ENCODE measurements around the gene RYR2.

RYR2 gene

GRCh38 chr1:237281481-237281880, 239.5 kb downstream of the RYR2 start:
- DNase-seq (ENCODE audit: low read depth, low spot score): no peak
- H3K4me3 ChIP-seq (ENCODE audit: low read length): no peak overlapping the region

GRCh38 chr1:237282208-237282783, 240.3 kb downstream of the RYR2 start:
- DNase-seq (ENCODE audit: low read depth, low spot score): no peak
- no peak overlapping the region for H3K4me3 ChIP-seq (ENCODE audit: low read length)

GRCh38 chr1:237287876-237288521, 246.0 kb downstream of the RYR2 start:
- no peak for DNase-seq (ENCODE audit: low read depth, low spot score)
- H3K4me3 ChIP-seq (ENCODE audit: low read length): no peak overlapping the region

GRCh38 chr1:237293804-237294203, 251.8 kb downstream of the RYR2 start:
- DNase-seq (ENCODE audit: low read depth, low spot score): no peak
- H3K4me3 ChIP-seq (ENCODE audit: low read length): no peak overlapping the region

GRCh38 chr1:237296861-237297260, 254.9 kb downstream of the RYR2 start:
- DNase-seq (ENCODE audit: low read depth, low spot score): no peak
- H3K4me3 ChIP-seq (ENCODE audit: low read length): no peak overlapping the region

GRCh38 chr1:237300642-237301041, 258.7 kb downstream of the RYR2 start:
- no peak overlapping the region for H3K4me3 ChIP-seq (ENCODE audit: low read length)
- DNase-seq (ENCODE audit: low read depth, low spot score): no peak

GRCh38 chr1:237303929-237304328, 261.9 kb downstream of the RYR2 start:
- no peak for DNase-seq (ENCODE audit: low read depth, low spot score)
- no peak overlapping the region for H3K4me3 ChIP-seq (ENCODE audit: low read length)

- no peak overlapping the region for H3K4me3 ChIP-seq (ENCODE audit: low read length)
- no peak for DNase-seq (ENCODE audit: low read depth, low spot score)
Measured at GRCh38 chr1:237306726-237307125, 264.7 kb downstream of the RYR2 start.

- no peak for DNase-seq (ENCODE audit: low read depth, low spot score)
- no peak overlapping the region for H3K4me3 ChIP-seq (ENCODE audit: low read length)
Measured at GRCh38 chr1:237309595-237310118, 267.7 kb downstream of the RYR2 start.

- DNase-seq (ENCODE audit: low read depth, low spot score): no peak
- no peak overlapping the region for H3K4me3 ChIP-seq (ENCODE audit: low read length)
Measured at GRCh38 chr1:237316352-237316751, 274.4 kb downstream of the RYR2 start.

GRCh38 chr1:237318748-237319147, 276.8 kb downstream of the RYR2 start:
- H3K4me3 ChIP-seq (ENCODE audit: low read length): no peak overlapping the region
- DNase-seq (ENCODE audit: low read depth, low spot score): no peak

- no peak overlapping the region for H3K4me3 ChIP-seq (ENCODE audit: low read length)
- DNase-seq (ENCODE audit: low read depth, low spot score): no peak
Measured at GRCh38 chr1:237320890-237321289, 278.9 kb downstream of the RYR2 start.

GRCh38 chr1:237324226-237324625, 282.2 kb downstream of the RYR2 start:
- no peak overlapping the region for H3K4me3 ChIP-seq (ENCODE audit: low read length)
- DNase-seq (ENCODE audit: low read depth, low spot score): no peak

GRCh38 chr1:237327061-237327460, 285.1 kb downstream of the RYR2 start:
- no peak for DNase-seq (ENCODE audit: low read depth, low spot score)
- H3K4me3 ChIP-seq (ENCODE audit: low read length): no peak overlapping the region

GRCh38 chr1:237340892-237341291, 298.9 kb downstream of the RYR2 start:
- no peak overlapping the region for H3K4me3 ChIP-seq (ENCODE audit: low read length)
- no peak for DNase-seq (ENCODE audit: low read depth, low spot score)

- H3K4me3 ChIP-seq (ENCODE audit: low read length): no peak overlapping the region
- DNase-seq (ENCODE audit: low read depth, low spot score): no peak
Measured at GRCh38 chr1:237341391-237341790, 299.4 kb downstream of the RYR2 start.

GRCh38 chr1:237342730-237343129, 300.7 kb downstream of the RYR2 start:
- no peak overlapping the region for H3K4me3 ChIP-seq (ENCODE audit: low read length)
- DNase-seq (ENCODE audit: low read depth, low spot score): no peak

- DNase-seq (ENCODE audit: low read depth, low spot score): no peak
- no peak overlapping the region for H3K4me3 ChIP-seq (ENCODE audit: low read length)
Measured at GRCh38 chr1:237352747-237353146, 310.8 kb downstream of the RYR2 start.

GRCh38 chr1:237353918-237354317, 311.9 kb downstream of the RYR2 start:
- DNase-seq (ENCODE audit: low read depth, low spot score): no peak
- no peak overlapping the region for H3K4me3 ChIP-seq (ENCODE audit: low read length)

- no peak overlapping the region for H3K4me3 ChIP-seq (ENCODE audit: low read length)
- DNase-seq (ENCODE audit: low read depth, low spot score): no peak
Measured at GRCh38 chr1:237355022-237355421, 313.0 kb downstream of the RYR2 start.

GRCh38 chr1:237358555-237358954, 316.6 kb downstream of the RYR2 start:
- no peak overlapping the region for H3K4me3 ChIP-seq (ENCODE audit: low read length)
- no peak for DNase-seq (ENCODE audit: low read depth, low spot score)

Data from Jurkat, Clone E6-1 (cell line).